DMS153 treated with DMSO at 0.1 percent for 48 hours (cell line): Measurements from ENCODE around the gene MORN1.

Source experiments
- DNase-seq: peaks from one replicate; lab custom pipeline; 2025; ENCODE audit not compliant: unreplicated experiment; lab: John Stamatoyannopoulos, UW

The MORN1 gene

GRCh38 chr1:2310332-2311183 lies 80.8 kb downstream of the MORN1 start:
- no peak for DNase-seq

- DNase-seq, result no peak
These were observed 82.5 kb downstream of the MORN1 start for GRCh38 chr1:2308844-2309243.

DNA sequence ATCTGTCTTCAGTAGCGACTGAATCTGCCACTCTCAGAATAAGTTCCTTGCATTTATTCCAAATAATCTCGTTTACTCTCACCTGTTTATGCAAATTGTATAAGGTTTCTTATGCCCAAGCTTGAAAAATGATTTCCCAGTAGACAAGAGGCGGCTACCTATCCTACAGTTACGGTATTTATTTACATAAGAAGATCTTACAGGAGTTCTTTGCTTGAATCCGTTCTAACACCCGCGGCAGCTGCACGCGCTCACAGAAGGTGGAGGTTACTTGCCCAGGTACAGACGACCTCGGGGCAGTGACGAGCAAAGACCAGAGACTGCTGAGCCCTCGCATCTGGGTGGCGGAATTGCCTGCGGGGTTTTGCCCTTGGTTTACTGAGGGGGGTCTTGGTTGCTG lies 83.4 kb downstream of the MORN1 start:
- DNase-seq, result no peak

DNA sequence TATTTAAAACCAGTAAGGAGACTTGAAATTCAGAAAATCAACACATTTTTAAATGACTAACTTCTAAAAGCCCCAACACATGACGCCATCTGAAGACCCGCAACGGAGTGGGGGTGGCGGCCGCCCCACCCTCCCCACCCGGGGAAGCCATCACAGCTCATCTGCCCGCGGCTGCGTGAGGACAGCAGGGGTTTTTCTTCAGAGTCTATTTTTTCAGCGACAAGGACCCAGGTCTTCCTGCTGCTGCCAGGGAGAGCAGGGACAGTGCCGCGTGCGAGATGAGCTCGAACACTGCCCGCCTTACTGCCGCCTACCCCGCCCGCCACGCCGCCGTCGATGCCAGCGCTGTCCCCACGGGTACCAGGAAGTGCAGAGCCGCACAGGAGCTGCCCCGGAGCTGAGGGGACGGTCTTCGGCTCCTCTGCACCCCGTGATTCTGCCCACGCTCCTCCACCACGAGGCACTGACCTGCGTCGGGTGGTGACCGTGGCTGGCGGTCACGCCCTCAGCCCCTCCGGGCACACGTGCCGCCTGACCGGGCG lies 84.2 kb downstream of the MORN1 start:
- DNase-seq, result no peak

DNA sequence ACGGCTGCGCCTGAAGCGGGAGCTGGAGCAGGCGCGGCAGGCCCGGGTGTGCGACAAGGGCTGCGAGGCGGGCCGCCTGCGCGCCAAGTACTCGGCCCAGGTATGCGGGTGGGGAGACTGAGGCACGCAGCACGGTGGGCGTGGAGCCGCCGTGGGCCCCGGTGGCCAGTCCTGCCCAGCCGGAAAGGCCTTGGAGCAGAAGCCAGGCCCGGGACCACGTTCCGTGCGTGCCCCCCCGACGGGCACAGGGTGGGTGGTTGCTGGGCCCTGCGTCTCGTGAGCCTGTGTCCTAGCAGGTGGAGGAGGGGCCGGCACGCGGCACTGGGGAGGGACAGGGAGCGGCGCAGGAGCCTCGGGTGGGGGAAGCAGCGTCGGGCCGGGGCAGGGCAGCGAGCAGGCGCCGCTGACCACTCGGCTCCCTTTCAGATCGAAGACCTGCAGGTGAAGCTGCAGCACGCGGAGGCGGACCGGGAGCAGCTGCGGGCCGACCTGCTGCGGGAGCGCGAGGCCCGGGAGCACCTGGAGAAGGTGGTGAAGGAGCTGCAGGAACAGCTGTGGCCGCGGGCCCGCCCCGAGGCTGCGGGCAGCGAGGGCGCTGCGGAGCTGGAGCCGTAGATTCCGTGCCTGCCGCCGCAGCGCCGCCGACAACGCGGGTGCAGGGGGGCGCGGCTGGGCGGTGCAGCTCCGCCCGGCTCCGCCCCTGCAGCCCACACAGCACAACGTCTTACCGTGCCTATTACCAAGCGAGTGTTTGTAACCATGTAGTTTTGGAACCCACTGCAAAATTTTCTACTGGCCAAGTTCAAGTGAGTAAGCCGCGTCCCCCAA lies 85.0 kb downstream of the MORN1 start:
- no peak for DNase-seq

- no peak for DNase-seq
These were observed 86.3 kb downstream of the MORN1 start for GRCh38 chr1:2304921-2305681.

DNA sequence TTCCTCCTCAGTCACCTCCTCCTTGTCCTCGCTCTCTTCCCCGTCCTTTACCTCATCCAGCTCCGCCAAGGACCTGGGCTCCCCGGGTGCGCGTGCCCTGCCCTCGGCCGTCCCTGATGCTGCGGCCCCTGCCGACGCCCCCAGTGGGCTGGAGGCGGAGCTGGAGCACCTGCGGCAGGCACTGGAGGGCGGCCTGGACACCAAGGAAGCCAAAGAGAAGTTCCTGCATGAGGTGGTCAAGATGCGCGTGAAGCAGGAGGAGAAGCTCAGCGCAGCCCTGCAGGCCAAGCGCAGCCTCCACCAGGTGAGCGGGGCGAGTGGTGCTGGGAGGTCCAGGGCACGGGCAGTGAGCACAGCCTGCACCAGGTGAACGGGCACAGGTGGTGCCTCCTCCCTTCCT lies 87.1 kb downstream of the MORN1 start:
- no peak for DNase-seq

DNA sequence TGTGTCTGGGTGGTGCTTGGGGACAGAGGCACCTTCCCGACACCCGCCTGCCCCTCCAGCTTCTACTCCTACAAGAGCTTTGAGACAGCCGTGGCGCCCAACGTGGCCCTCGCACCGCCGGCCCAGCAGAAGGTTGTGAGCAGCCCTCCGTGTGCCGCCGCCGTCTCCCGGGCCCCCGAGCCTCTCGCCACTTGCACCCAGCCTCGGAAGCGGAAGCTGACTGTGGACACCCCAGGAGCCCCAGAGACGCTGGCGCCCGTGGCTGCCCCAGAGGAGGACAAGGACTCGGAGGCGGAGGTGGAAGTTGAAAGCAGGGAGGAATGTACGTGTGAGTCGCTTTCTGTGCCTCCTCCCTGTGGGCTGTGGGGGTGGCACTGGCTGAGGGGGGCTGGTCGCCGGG lies 87.6 kb downstream of the MORN1 start:
- no peak for DNase-seq

- DNase-seq, result no peak
These were observed 88.2 kb downstream of the MORN1 start for GRCh38 chr1:2303016-2303775.

DNA sequence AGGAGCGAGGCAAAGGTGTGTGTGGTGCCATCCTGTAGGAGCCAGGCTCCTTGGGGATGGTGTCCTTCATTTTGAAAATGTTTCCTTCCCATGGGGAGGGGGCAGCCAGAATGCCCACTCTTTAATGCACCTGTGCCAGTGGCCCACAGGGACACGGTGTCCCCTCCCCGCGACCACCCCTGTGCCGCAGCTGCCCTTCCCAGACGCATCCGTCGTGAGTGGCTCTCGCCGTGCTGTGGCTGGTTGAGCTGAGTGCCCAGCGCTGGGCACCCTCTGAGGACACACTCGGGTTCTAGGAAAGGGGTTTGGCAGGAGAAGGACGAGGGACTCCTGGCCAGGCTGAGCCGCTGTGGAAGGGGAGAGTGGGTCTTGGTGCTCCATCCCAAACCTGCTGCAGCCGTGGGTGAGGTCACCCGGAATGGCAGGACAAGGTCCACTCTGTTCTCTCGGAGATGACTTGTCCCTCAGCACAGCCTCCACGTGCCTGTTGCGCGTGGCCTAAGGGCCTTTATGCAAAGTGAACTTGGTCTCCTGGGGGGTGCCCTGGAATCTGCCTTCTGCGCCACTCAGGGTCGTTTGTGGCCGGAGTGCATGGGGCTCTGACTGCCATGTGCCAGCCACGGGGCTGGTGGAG lies 88.9 kb downstream of the MORN1 start:
- DNase-seq, result no peak

DNA sequence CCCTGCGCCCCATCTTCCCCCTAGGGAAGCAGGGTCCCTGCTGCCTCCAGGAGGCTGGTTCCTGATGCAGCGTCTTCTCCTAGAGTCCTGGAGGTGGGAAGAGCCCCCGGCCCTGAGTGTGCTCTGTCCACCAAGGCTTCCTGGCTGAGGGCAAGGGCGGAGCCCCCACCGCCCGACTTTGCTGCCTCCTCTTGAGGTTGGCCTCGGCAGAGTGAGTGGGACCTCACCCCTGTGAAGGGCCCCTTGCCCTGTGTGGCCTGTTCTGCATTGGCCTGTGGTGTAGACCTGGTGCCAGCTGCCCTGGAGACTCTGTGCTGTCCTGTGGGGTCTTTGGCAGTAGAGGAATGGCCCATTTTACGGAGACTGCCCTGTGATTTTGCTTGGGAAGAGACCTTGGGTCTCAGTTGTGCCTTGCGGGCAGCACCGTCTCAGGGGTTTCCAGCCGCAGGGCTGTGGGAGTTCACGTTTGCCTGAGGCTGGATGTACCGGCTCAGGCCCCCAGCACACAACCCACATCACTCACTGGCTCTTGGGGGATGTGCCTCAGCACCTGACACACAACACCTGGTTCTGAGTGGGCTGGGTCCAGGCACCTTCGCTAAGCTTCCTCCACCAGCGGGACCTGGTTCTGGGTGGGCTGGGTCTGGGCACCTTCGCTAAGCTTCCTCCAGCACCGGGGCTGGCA lies 89.6 kb downstream of the MORN1 start:
- no peak for DNase-seq

- no peak for DNase-seq
These were observed 90.3 kb downstream of the MORN1 start for GRCh38 chr1:2300851-2301606.

GRCh38 chr1:2300004-2300771 lies 91.2 kb downstream of the MORN1 start:
- DNase-seq, result no peak

- no peak for DNase-seq
These were observed 92.2 kb downstream of the MORN1 start for GRCh38 chr1:2299131-2299627.

- DNase-seq, result no peak
These were observed 92.7 kb downstream of the MORN1 start for GRCh38 chr1:2298685-2299084.

DNA sequence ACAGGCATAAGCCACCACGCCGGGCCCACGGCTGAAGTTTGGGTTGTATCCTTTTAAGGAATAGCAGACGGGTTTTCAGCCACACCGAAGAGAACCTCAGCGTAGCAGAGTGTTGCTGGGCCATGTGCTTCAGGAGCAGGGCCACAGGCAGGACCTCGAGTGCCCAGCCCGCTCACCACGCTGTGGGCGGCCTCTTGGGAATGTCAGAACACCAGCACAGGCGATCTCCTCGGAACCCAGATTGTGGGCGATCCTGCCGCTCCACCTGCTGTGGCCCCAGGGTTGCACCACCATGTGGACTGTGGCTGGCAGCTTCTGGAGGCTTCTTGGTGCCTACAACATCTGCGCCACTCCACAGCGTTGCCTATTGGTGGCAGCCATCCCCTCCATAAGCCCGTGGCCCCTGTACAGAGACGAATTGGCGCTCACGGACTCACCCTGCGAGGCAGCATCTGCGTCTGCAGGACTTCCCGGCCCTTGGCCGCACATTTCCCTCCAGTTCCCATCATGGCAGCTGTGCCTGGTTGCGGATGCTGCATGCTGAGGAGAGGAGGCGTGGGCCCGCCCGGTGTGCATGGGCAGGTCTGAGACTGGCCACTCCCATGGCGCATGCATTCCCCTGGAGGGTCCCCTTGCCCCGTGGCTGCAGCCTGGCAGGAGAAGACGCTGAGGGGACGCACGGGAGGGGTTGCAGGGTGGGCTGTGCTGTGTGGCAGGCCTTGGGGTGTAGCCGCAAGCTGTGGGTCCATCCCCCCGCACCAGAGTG lies 93.9 kb downstream of the MORN1 start:
- DNase-seq, result no peak

- no peak for DNase-seq
These were observed 94.7 kb downstream of the MORN1 start for GRCh38 chr1:2296614-2297013.
